Kidney epithelial cell (primary cell): Measurements from ENCODE around the gene EXOC3L2. TPM values are rescaled to one million over a fixed set of nuclear protein-coding genes. Genes with fewer than 3 reads are reported as not detected.

Source experiments
- DNase-seq: peaks from one replicate; pipeline ENCODE4 v3.0.0-alpha.2; 2010; ENCODE audit warnings: low read depth
- H3K27me3 ChIP-seq: 2 replicates; pipeline ENCODE4 v1.6.0; 2011; ENCODE audit warnings: low read length; ENCODE audit not compliant: control insufficient read depth, insufficient read depth
- H3K36me3 ChIP-seq: 2 replicates; pipeline ENCODE4 v1.5.1; 2011; ENCODE audit warnings: low read length; ENCODE audit not compliant: control insufficient read depth, insufficient read depth
- H3K4me3 ChIP-seq: 2 replicates; pipeline ENCODE4 v1.5.1; 2011; ENCODE audit warnings: low read depth, mild to moderate bottlenecking, control low read depth, low read length
- CTCF ChIP-seq: IDR thresholded peaks from 2 replicates; pipeline ENCODE4 v1.5.1; 2011; ENCODE audit warnings: mild to moderate bottlenecking, moderate library complexity, low read length, control low read depth, inconsistent platforms; ENCODE audit not compliant: insufficient read depth, poor library complexity, severe bottlenecking
- total RNA-seq: library from RNA; depleted of rRNA; stranded (reverse); fragments of >200 nt; gene quantifications from 2 replicates; pipeline ENCODE4 v1.2.3, GENCODE V29; 2015

The EXOC3L2 gene
- total RNA-seq, 1 donor from 2014 or later: not detected

GRCh38 chr19:45179072-45179891 is 65.9 kb downstream of the EXOC3L2 start:
- no peak for TF ChIP-seq CTCF
- no peak for DNase-seq
- H3K4me3 ChIP-seq: peak overlapping the region; percentile 82
- H3K36me3 ChIP-seq: no peaks in the 10 kb centered on the region
- no peaks in the 10 kb centered on the region for H3K27me3 ChIP-seq

- H3K36me3 ChIP-seq: no peaks in the 10 kb centered on the region
- peak within 1 kb of the TSS; percentile 82 for H3K4me3 ChIP-seq
- TF ChIP-seq CTCF: peak; percentile 29
- DNase-seq: peak; percentile 100
- no peaks in the 10 kb centered on the region for H3K27me3 ChIP-seq
Observed at GRCh38 chr19:45178262-45179071, 66.7 kb downstream of the EXOC3L2 start, which contains the start of gene BLOC1S3. Gene BLOC1S3 (plus strand): TSS chr19:45178784. CDS start chr19:45179297, 513 bp downstream.

GRCh38 chr19:45177817-45178261 is 67.4 kb downstream of the EXOC3L2 start, which contains the start of gene TRAPPC6A:
Gene TRAPPC6A (minus strand): TSS chr19:45178237. CDS start chr19:45178218, 19 bp downstream.
- no peaks in the 10 kb centered on the region for H3K36me3 ChIP-seq
- TF ChIP-seq CTCF: no peak
- no peak for DNase-seq

GRCh38 chr19:45175515-45176345 is 69.5 kb downstream of the EXOC3L2 start:
- H3K36me3 ChIP-seq: no peaks in the 10 kb centered on the region
- TF ChIP-seq CTCF: no peak
- no peak for DNase-seq
- H3K27me3 ChIP-seq: no peaks in the 10 kb centered on the region
- no peak overlapping the region for H3K4me3 ChIP-seq

More at GRCh38 chr19:45177817-45178261, 67.4 kb downstream of the EXOC3L2 start, which contains the start of gene TRAPPC6A:
- Histone ChIP-seq H3K4me3 (peak within 1 kb of the TSS; percentile 82), H3K27me3 (no peaks in the 10 kb centered on the region)

- Histone ChIP-seq H3K27me3 (no peaks in the 10 kb centered on the region), H3K4me3 (no peak overlapping the region), H3K36me3 (no peaks in the 10 kb centered on the region)
- DNase-seq: peak; percentile 96
- no peak for TF ChIP-seq CTCF
Observed at GRCh38 chr19:45173816-45174215, 71.4 kb downstream of the EXOC3L2 start.
